ENCODE measurements around the gene NCOA4.
A peak's percentile ranks its signal among the peaks of the same experiment; 100 is the strongest.
"Not testable (repeated sequence)": the region's sequence is repeated elsewhere in the genome, so short reads cannot be mapped to it uniquely, and the experiment has no call there.

NCOA4 gene

GRCh38 chr10:46052057-46052790 is 21.8 kb upstream of the NCOA4 start:
- no peak for DNase-seq

GRCh38 chr10:46050941-46051623 is 20.7 kb upstream of the NCOA4 start:
- DNase-seq, result no peak

DNA sequence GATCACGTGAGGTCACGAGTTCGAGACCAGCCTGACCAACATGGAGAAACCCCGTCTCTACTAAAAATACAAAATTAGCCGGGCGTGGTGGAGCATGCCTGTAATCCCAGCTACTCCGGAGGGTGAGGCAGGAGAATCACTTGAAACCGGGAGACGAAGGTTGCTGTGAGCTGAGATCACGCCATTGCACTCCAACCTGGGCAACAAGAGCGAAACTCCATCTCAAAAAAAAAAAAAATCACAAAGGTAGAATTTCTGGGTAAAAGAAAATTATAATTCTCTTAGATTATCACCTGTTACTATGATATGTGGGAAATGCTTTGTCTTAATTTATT is 19.0 kb upstream of the NCOA4 start:
- DNase-seq, result not testable (repeated sequence)

GRCh38 chr10:46048152-46048551 is 17.7 kb upstream of the NCOA4 start:
- DNase-seq, result no peak

- no peak for DNase-seq
These were observed 15.8 kb upstream of the NCOA4 start, which contains the start of gene MSMB for GRCh38 chr10:46046261-46046660. MSMB (minus strand) TSS chr10:46046269; CDS start chr10:46046237, 32 bp downstream.

DNA sequence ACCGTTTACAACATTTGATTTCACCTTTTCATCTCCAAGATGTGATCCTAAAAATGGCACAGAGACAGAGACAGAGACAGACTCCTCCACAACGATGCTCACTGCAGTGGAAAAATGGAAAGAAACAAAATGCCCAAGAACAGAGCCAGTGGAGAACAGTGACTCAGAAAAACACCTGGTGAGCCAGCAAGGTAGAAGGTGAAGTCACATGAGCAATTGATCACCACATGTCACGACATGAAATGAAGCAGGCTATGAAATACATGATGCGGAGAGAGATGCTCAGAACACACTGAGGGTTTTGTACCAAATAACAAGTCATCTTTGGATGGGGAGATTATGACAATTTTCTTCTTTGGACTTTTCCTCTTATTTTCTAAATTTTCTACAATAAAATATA is 12.1 kb upstream of the NCOA4 start:
- no peak for DNase-seq

DNA sequence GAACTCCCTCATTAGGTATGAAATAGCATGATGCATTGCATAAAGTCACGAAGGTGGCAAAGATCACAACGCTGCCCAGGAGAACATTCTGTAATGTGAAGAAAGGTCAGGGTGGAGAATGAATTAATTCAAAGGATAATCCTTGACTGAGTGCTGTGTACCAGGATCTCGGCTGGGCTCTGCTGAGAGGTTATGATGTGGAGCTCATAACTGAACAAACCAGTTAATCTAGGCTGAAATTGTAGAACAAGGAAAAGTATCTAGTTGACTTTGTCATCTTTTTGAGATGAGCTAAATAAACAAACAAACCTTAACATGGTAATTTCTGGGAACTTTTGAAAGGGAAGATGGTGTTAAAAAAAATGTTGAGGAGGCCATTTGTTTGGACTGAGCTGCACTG is 9.6 kb upstream of the NCOA4 start:
- no peak for DNase-seq

DNA sequence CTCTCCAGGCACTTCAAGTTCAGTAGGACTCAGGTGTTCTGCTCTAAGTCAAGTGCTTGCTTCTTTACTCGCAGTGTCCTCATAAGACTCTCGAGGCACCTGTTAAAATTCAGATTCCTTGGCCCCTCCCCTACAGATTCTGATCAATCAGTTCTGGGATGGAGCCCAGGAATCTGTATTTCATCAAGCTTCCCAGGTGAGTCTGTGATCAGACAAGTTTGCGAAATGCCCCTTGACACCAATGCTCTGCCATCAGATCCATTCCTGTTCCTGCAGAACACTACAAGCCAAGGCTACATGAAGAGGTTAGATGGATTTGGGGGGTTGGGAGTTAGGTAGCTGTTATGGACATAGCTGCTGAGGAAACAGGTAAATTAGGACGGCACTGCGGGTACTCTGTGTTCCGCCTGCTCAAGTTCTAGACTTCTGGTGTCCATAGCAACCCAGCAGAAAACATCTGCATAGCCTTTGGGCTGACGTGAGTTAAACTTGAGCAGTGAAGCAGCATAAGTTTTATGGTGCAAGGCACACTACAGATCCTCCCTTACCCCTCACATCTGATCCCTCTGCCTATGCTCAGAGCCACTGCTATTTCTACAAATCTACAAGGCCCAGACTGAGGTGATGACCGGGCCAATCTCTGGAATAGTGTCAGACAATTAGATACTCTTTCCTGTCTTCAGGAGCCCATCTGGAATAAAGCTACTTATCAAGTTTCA is 6.8 kb upstream of the NCOA4 start:
- no peak for DNase-seq

DNA sequence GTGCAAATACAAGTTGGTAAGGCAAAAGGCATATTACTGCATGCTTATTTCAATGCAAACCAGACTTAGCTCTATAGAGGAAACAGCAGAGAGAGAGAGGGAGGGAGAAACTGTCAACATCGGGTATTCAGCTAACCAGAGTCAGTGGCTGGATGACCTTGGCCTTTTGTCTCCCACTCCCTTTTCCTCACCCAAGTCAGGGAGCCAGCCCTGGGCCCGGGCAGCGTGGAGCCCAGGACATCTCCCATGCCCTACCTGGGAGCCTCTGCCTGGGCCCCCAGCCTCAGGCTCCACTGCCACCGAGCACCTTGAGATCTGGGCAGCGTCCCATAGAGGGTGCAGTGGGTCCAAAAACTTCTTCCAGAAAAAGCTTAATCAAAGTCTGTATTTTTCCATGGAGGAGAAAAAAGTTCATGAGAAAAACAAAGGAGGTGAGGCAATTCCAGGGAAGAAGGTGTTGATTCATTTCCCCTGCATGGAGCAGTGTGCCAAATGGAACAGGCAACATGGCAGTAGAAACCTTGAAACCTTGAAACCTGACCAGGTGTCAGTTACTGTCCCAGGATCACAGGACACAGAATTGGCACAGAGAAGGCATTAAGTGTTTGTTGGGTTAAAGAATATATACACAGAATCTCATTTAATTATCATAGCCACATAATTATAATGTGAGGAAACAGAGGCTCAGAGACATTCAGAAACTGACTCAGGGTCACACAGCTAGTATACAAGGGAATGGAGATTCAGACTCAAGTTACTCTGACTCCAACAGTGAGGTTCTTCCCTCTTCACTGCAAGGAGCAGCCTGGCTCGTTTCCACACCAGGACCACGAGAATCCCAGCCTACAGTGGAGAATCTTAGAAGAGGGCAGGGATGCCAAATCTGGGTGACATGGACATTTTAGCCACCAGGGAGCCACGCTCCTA is 5.8 kb upstream of the NCOA4 start:
- DNase-seq, result no peak

DNA sequence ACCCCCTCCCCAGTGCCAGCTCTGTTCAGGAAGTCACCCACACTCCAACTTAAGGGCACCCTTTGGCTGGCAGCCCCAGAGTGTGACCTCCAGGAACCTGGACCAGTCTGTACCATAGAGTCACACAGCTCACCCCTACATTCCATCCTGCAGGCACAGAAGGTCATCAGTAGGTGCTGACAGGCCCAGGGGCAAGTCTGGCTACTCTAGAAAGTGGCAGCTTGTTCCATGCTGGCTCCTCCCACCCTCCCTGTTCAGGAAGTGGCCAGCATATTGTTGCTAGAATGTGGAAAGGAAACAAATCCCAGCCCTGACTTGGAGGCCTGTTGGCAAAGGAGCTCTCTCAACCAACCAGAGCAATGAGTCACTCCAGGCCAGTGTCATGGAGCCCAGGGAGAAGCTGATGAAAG is 3.2 kb upstream of the NCOA4 start:
- DNase-seq, result no peak

DNA sequence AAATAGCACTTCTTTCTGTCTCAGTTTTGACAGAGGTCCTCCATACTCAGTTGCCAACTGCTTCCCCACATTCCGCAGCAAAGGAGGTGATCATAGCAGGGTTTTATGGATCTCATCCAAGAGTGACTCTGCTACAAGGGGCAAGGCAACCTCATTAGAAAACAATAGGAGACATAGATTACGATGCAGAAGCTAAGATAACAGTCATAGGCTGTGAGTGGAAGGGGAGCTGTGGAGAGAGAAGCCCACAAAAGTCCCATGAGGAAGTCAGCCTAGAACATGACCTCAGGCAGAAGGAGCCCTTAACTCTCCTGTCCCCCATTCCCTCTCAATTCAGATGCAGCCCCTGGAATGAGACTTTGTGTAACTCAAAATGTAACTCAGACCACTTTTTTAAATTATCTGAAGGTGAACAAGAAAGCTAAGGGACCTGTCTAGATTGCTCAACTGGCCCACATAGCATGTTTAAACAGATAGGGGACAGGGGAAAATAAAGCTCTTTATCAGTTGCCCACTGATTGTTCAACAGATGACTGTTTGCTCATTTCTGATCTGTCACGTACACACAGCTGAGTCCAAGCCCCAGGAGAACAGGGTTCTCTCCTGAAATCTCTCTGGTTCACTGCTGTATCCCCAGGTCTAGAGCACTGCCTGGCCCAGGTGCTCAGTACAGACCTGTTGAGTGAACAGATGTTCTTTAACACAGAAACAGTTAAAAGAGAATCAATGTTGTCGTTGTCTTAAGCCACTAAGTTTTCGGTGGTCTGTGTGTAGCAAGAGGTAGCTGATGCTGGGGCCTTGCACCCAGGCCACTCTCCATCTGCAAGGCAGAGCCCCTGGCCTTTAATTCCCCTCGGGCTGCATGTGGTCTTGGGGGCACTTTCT is 1.5 kb upstream of the NCOA4 start:
- DNase-seq, result no peak

DNA sequence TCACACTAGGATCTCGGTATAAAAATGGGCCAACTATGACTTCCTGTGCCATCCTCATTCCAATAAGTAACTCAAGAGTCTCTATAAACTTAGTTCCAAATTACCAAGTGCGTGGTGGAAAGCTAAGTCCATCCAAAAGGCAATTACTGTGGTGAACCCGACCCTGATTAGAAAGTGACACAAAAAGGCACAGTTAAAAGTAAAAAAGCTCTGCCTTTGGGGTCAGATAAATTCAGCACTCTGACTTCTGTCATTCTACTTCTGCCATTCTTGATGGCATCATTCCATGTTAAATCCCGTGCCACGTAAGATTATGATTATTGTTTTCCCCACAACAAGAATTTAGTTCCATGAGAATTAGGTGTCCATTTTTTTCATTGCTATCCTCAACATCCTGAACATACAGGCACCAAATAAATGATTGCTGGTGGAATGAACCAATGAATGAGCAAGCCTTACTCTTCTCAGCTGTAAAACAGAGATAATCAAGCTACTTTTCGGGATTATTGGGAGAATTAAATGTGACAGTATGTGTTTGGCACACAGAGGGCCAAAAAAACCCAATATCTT is 877 bp downstream of the NCOA4 start:
- DNase-seq, result no peak

DNA sequence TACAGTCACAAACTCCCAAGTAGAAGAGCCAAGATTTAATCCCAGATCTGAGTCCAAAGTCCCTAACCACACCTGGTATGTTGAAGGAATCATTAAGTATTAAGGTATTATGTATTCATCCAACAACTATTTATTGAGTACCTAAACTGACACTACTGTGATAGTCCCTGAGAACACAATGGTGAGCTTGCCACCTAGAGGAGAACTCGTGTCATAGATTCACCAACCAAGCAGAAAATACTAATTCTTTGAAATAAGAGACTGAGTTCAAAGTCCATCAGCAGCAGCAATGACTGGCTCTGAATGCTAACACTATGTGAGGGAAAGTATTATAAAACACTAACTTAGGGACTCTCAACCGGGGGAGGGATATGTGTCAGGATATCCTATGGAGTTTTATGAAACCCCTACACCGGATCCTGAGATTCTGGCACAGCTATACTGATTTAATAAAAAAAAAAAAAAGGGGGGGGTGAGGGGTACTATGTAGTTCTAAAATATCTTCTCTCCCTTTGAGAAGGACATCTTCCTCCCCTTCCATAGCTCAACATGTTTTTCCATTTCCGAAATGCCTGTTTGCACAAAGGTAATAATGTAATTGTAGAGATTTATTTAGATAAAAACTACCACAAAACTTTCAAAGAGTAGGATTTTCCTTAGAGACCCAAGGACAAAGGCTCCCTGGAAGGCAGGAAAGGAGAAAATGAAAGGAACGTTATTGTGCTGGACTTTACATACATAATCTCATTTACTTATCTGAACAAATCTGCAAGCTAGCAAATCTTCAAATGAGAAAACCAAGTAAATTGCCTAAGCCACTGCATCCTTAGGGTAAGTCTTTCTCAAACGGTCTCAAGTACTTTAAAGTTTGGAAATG is 1.6 kb downstream of the NCOA4 start:
- DNase-seq, result no peak

DNA sequence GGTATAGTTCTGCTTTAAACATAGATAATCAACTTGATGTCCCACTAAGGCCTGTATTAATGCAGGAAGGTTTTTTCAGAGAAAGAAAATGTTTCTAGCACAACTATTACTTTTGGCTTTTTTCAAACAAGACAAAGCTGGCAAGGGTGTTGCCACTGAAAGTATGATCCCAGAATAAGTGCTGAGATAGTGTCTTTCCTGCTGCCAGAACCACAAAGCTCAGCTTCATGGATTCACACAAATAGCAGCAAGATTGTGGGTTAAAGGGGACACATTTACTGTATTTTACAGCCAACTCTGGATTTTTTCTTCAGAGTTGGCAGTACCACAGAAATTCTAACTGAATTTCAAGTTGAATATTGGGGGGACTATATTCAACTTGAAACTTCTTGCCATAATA is 4.3 kb downstream of the NCOA4 start:
- no peak for DNase-seq

DNA sequence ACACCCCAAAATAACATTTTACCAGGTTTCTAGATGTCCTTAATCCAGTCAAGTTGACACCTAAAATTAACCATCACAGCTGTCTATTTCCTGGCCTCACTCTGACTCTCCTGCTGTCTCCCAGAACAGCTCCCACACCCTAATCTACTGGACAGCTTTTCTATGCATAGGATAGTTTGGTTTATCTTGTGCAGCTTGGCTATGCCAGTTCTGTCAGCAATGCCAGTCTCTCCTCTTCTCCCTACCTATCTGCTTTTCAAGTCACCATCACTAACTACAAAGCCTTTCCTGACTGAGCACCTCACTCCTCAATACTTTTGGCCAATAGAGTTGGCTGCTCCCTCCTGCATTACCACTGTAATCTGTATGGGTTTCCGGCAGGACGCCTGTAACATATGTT is 5.0 kb downstream of the NCOA4 start:
- DNase-seq, result no peak

GRCh38 chr10:46024948-46025347 is 5.5 kb downstream of the NCOA4 start:
- DNase-seq, result no peak

DNA sequence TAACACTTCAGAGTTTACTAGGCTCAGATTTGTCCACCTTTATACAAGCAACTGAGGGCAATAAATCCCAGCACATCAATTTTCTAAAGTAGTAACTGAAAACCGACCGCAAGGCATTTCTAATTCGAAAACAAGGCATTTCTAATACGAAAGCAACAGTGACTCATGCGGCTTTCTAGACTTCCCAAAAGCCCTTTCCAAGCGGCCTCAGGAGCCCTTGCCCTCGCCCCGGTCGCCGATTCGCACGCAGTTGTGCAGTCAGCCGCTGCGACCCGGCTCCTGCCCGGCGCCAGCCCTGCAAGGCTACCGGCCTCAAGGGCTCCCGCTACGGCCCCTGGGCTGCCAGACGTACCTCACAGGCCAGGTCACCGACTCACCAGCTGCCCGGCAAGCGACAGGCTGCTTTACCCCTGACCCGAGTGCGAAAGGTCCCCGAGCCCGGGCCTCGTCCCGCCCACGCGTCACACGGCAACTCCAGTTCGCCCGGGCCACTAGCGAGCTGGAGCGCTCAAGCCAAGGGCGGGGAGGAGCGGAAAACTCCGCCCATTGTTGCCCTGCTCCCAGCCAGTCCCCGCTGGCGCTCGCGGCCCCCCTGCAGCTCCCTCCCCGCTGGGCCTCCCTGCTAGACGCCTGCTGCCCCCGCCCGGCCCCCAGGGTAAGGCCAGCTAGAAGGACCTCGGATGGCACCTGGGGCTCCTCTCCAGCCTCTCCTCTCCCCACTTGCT is 7.3 kb downstream of the NCOA4 start:
- peak; percentile 87 to 91 for DNase-seq

DNA sequence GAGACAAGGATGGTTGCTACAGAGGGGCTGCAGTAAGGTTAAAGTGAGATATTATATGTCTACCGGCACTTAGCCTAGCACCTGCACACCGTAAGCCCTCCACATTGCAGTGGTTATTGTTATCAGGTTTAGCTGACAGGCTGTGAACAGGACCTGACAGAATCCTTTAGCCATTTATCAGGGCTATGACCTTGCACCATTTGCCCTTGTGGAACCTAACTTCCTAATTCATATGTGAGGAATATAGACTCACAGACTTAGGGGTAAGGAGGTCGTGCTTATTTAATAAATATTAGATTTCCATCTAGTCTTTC is 10.1 kb downstream of the NCOA4 start:
- no peak for DNase-seq

DNA sequence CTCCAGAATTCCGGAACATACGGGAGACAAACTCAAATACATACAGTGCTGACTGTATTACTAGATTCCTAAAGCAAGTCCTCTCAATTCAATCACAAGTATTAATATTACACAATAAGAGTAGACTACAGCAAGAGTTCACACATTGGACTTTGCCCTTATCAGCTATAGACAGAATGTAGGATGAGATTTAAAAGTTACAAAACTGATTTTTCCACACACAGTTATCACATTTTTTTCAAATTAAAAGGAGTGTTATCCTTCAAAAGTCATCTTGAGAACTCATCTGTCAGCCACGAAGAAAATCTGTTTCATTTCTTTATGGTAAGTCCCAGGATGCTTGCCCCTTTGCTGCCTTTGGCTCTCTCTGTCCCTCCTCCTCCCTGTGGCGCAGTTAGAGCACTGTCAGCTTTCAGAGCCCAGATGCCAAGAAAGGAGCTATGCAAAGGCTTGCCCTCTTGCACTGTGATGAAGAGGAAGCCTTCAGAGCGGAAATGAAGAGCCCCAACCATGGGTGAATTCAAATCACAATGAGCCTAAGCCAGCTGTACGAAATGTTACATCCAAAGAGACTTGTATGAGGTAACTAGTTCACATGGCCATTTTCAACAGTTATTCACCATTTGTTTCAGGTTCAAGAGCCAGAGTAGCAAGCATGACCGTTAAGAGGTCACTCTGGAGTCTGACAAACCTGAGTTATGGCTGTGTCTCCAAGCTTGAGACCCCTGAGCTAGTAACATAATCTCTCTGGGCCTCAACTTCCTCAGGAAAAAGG is 10.7 kb downstream of the NCOA4 start:
- no peak for DNase-seq

Data from activated T-cell treated with anti-CD3 and anti-CD28 coated beads, Interleukin-2, amount 50 U/mL, for 48 hours (primary cell).